ENCODE data around the gene ABLIM2. TPM values are rescaled to one million over a fixed set of nuclear protein-coding genes. Genes with fewer than 3 reads are reported as not detected.

Gene ABLIM2
- total RNA-seq, 1 donor from 2014 or later = 7.5 TPM

DNA sequence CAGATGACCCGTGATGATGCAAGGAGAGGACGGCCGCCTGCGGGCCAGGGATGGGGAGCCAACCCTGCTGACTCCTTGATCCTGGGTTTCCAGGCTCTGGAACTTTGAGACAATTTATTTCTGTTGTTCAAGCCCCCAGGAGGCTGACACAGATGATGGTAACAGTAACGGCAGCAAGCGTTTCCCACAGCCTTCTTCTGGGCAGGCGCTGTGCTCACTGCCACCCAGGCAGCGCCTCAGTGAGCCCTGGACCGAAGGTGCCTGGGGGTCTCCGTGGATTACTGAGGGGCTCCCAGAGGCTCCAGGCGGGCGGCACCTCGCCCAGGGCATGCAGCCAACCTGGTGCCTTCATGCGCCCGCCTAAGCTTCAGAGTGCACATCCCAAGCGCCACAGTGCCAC, 115.0 kb downstream of the ABLIM2 start:
- DNase-seq = no peak
- Mint-ChIP-seq H3K36me3 (ENCODE audit: unreplicated experiment) (no peaks in the 10 kb centered on the region), H3K4me3 (ENCODE audit: unreplicated experiment) (no peak overlapping the region), H3K27ac (ENCODE audit: unreplicated experiment) (no peak overlapping the region), H3K4me1 (ENCODE audit: low read depth, unreplicated experiment) (peaks cover 29% of the 10 kb centered on the region), H3K27me3 (ENCODE audit: unreplicated experiment) (peaks cover 8% of the 10 kb centered on the region), H3K9me3 (ENCODE audit: unreplicated experiment) (peaks cover 12% of the 10 kb centered on the region)
- no peak for TF ChIP-seq CTCF (IDR thresholded peaks at IDR 0.05; ENCODE audit: partially characterized antibody, unreplicated experiment)

GRCh38 chr4:8041868-8042267, 116.7 kb downstream of the ABLIM2 start:
- peaks cover 11% of the 10 kb centered on the region for H3K9me3 Mint-ChIP-seq (ENCODE audit: unreplicated experiment)
- peaks cover 36% of the 10 kb centered on the region for H3K4me1 Mint-ChIP-seq (ENCODE audit: low read depth, unreplicated experiment)
- H3K27me3 Mint-ChIP-seq (ENCODE audit: unreplicated experiment) = peaks cover 7% of the 10 kb centered on the region
- H3K36me3 Mint-ChIP-seq (ENCODE audit: unreplicated experiment) = no peaks in the 10 kb centered on the region
- DNase-seq = no peak
- no peak for TF ChIP-seq CTCF (IDR thresholded peaks at IDR 0.05; ENCODE audit: partially characterized antibody, unreplicated experiment)
- no peak overlapping the region for H3K27ac Mint-ChIP-seq (ENCODE audit: unreplicated experiment)
- H3K4me3 Mint-ChIP-seq (ENCODE audit: unreplicated experiment) = no peak overlapping the region

GRCh38 chr4:8041172-8041571, 117.4 kb downstream of the ABLIM2 start:
- DNase-seq = no peak

DNA sequence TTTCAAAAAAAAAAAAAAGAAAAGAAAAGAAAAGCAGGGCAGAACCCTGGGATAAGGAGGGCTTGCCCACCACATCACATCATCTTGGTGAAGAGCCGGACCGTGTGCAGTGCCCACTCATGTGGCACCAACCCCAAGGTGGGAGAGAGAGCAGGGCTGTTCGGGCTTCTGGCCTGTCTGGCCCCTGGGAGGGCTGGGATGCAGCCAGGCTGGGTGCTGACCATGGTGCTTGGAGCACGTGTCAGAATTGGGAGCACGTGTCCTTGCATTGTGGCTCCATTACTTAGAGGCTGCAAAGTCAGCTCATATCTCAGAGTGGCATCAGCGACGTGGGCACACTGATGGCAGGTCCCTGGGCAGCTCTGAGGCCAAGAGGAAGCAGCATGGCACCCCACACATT, 118.0 kb downstream of the ABLIM2 start:
- H3K4me1 Mint-ChIP-seq (ENCODE audit: low read depth, unreplicated experiment) = peaks cover 36% of the 10 kb centered on the region
- H3K27ac Mint-ChIP-seq (ENCODE audit: unreplicated experiment) = no peak overlapping the region
- peaks cover 11% of the 10 kb centered on the region for H3K9me3 Mint-ChIP-seq (ENCODE audit: unreplicated experiment)
- H3K4me3 Mint-ChIP-seq (ENCODE audit: unreplicated experiment) = no peak overlapping the region
- TF ChIP-seq CTCF (IDR thresholded peaks at IDR 0.05; ENCODE audit: partially characterized antibody, unreplicated experiment) = no peak
- DNase-seq = no peak
- H3K36me3 Mint-ChIP-seq (ENCODE audit: unreplicated experiment) = no peaks in the 10 kb centered on the region
- H3K27me3 Mint-ChIP-seq (ENCODE audit: unreplicated experiment) = peaks cover 7% of the 10 kb centered on the region

More at GRCh38 chr4:8041172-8041571, 117.4 kb downstream of the ABLIM2 start:
- Mint-ChIP-seq H3K27me3 (ENCODE audit: unreplicated experiment) (peaks cover 7% of the 10 kb centered on the region), H3K36me3 (ENCODE audit: unreplicated experiment) (no peaks in the 10 kb centered on the region), H3K4me1 (ENCODE audit: low read depth, unreplicated experiment) (peaks cover 36% of the 10 kb centered on the region), H3K27ac (ENCODE audit: unreplicated experiment) (no peak overlapping the region), H3K9me3 (ENCODE audit: unreplicated experiment) (peaks cover 11% of the 10 kb centered on the region), H3K4me3 (ENCODE audit: unreplicated experiment) (no peak overlapping the region)
- no peak for TF ChIP-seq CTCF (IDR thresholded peaks at IDR 0.05; ENCODE audit: partially characterized antibody, unreplicated experiment)

DNA sequence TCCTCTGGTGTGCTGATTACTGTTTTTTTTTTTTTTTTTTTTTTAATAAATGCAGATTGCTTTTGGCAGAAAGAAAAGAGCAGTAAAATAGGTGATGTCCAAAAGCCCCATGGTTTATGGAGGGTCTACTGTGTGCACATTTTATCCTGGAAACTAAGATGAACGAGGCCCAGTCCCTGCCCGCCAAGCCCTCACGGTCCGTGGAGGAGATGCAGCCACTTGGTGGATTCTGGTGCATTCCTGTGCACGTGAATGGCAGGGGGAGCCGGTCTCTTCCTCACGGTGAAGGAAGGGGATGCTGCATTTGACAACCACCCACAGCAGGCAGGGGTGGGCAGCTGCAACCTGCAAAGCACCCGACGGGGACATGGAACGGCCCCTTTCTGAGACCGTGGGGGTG, 118.8 kb downstream of the ABLIM2 start:
- Mint-ChIP-seq H3K27ac (ENCODE audit: unreplicated experiment) (peak overlapping the region; percentile 43), H3K9me3 (ENCODE audit: unreplicated experiment) (peaks cover 7% of the 10 kb centered on the region), H3K27me3 (ENCODE audit: unreplicated experiment) (peaks cover 7% of the 10 kb centered on the region), H3K36me3 (ENCODE audit: unreplicated experiment) (no peaks in the 10 kb centered on the region), H3K4me1 (ENCODE audit: low read depth, unreplicated experiment) (peaks cover 36% of the 10 kb centered on the region), H3K4me3 (ENCODE audit: unreplicated experiment) (no peak overlapping the region)
- TF ChIP-seq CTCF (IDR thresholded peaks at IDR 0.05; ENCODE audit: partially characterized antibody, unreplicated experiment) = no peak
- DNase-seq = no peak
